Thyroid gland (tissue), 4 donors: Measurements from ENCODE around the gene LAMC3. TPM values are rescaled to one million over a fixed set of nuclear protein-coding genes. Genes with fewer than 3 reads are reported as not detected.

Source experiments
- DNase-seq, 2 donors: peaks; one replicate each; pipeline ENCODE4 v3.0.0-alpha.2; 2019
- H3K27ac ChIP-seq, 3 donors: fragments of 200-600 bp; sonication (generic); 1 replicate in 2 of 3; 2 replicates in 1 of 3; pipeline ENCODE4 v1.5.1; 2016 to 2019; ENCODE audit warnings: mild to moderate bottlenecking in 1 of 3, moderate library complexity in 1 of 3
- H3K27me3 ChIP-seq: fragments of 200-600 bp; sonication (generic); one replicate; pipeline ENCODE4 v1.5.1; 2019
- H3K36me3 ChIP-seq, 2 donors: fragments of 200-600 bp; sonication (generic); one replicate each; pipeline ENCODE4 v1.5.1; 2016 to 2019
- H3K4me1 ChIP-seq, 2 donors: fragments of 200-600 bp; sonication (generic); one replicate each; pipeline ENCODE4 v1.5.1; 2017 to 2019
- H3K4me3 ChIP-seq, 3 donors: fragments of 200-600 bp; sonication (generic); replicated peaks in 1 of 3; 1 replicate in 2 of 3; 2 replicates in 1 of 3; pipeline ENCODE4 v1.5.1; 2016; ENCODE audit warnings: mild to moderate bottlenecking in 1 of 3
- H3K9me3 ChIP-seq: fragments of 200-600 bp; sonication (generic); one replicate; pipeline ENCODE4 v1.5.1; 2017
- POLR2A ChIP-seq, 2 donors: fragments of 450-650 bp; IDR thresholded peaks; one replicate each; pipeline ENCODE4 v1.6.1; 2017; ENCODE audit warnings: antibody characterized with exemption in 2 of 2, mild to moderate bottlenecking in 2 of 2, moderate library complexity in 1 of 2
- WGBS, 2 donors: methylation state at CpG; one replicate each; pipeline ENCODE4 v1.1.5; 2017; 5-methylcytosine and 5-hydroxymethylcytosine counted together
- intact Hi-C: fragments of 100-400 bp; cut with DNase I; formaldehyde crosslinking; loops from one replicate; pipeline ENCODE4 v1.15.1; 2023
- total RNA-seq, 4 donors: library from RNA; depleted of rRNA; stranded (reverse); fragments of >200 nt; gene quantifications; one replicate each; pipeline ENCODE4 v1.2.3, GENCODE V29; 2016
- TF ChIP-seq, protein P1 (sequence below), 6 experiments: fragments of 200-600 bp in 3 of 6; fragments of 450-650 bp in 3 of 6; sonication (generic) in 3 of 6; IDR thresholded peaks; one replicate each; pipeline ENCODE4 v1.5.1; 2016 to 2019; ENCODE audit warnings: antibody characterized with exemption in 6 of 6, mild to moderate bottlenecking in 2 of 6, inconsistent platforms in 1 of 6, moderate library complexity in 1 of 6

Gene LAMC3
- total RNA-seq = 10 to 100 TPM in 1 of 4 donors, 1 to 10 TPM in 2, under 1 TPM in 1; 0.81 to 11.1 (median 3.2) TPM

DNA sequence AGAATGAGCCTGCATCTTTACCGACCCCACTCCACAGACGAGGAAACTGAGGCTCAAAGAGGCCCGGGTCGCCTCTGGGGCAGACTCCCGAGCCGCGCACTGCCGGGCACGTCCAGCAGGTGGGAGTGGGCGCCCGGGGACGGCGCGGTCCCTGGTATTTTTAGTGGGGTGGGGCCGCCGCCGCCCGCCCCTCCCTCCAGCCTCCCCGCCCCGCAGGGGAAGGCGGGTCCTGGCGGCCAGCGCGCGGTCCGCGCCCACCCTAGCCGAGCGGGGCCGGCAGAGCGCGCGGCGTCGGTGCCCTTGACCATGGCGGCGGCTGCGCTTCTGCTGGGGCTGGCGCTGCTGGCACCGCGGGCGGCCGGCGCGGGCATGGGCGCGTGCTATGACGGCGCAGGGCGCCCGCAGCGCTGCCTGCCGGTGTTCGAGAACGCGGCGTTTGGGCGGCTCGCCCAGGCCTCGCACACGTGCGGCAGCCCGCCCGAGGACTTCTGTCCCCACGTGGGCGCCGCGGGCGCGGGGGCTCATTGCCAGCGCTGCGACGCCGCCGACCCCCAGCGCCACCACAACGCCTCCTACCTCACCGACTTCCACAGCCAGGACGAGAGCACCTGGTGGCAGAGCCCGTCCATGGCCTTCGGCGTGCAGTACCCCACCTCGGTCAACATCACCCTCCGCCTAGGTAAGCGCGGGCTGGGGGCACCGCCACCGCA lies at the start of gene LAMC3:
TSS of gene LAMC3 (plus strand) at position 266 of the 710 bp plus-strand sequence. CDS start at position 307, 41 bp downstream.
- no peak for DNase-seq
- 0 to 8% methylated on average over 5 to 16 of the region's 88 CpGs for WGBS, 2 donors
- TF ChIP-seq POLR2A (IDR thresholded peaks at IDR 0.05) = no peak
- TF ChIP-seq, protein P1, sequence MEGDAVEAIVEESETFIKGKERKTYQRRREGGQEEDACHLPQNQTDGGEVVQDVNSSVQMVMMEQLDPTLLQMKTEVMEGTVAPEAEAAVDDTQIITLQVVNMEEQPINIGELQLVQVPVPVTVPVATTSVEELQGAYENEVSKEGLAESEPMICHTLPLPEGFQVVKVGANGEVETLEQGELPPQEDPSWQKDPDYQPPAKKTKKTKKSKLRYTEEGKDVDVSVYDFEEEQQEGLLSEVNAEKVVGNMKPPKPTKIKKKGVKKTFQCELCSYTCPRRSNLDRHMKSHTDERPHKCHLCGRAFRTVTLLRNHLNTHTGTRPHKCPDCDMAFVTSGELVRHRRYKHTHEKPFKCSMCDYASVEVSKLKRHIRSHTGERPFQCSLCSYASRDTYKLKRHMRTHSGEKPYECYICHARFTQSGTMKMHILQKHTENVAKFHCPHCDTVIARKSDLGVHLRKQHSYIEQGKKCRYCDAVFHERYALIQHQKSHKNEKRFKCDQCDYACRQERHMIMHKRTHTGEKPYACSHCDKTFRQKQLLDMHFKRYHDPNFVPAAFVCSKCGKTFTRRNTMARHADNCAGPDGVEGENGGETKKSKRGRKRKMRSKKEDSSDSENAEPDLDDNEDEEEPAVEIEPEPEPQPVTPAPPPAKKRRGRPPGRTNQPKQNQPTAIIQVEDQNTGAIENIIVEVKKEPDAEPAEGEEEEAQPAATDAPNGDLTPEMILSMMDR (IDR thresholded peaks at IDR 0.05) = peak in 2 of 6 experiments; percentile 23 to 46
- H3K4me3 ChIP-seq = no peak within 1 kb of the TSS
- H3K9me3 ChIP-seq = no peaks in the 10 kb centered on the region
- intact Hi-C loops = no loop called here
- no peaks in the 10 kb centered on the region for H3K27me3 ChIP-seq
- H3K27ac ChIP-seq = no peak within 1 kb of the TSS
- H3K36me3 ChIP-seq = no peaks in the 10 kb centered on the region
- peaks cover 0 to 7% of the 10 kb centered on the region in 2 donors for H3K4me1 ChIP-seq

DNA sequence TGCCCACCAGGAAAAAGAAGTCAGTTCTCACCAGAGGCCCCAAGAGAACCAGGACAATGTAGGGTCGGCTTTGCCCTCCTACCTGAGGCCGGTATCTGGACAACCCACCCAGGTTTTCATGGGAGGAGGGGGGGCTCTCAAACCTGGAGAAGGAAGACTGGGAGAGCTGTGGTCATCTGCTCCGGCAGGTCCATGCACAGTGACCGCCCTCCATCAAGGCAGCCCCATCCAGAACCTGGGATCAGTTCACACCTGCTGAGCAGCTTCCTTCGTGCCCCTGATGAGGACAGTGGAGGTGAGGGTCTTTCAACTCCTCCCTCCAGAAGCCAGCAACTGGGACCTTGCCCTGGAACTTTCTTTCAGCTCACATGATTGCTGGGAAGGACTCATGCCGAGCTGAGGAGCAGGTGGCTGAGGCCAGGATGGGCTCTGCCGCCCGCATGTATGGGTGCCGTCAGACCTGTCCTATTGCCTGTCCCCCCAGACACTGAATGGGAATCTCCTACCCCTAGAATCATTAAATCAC lies 49.1 kb upstream of the LAMC3 start:
- Histone ChIP-seq H3K27me3 (no peaks in the 10 kb centered on the region), H3K27ac (no peak overlapping the region), H3K9me3 (no peaks in the 10 kb centered on the region), H3K36me3 (no peaks in the 10 kb centered on the region), H3K4me3 (no peak overlapping the region), H3K4me1 (no peaks in the 10 kb centered on the region)
- no peak for DNase-seq
- intact Hi-C loops = no loop called here
- TF ChIP-seq POLR2A (IDR thresholded peaks at IDR 0.05) = no peak
- TF ChIP-seq, protein P1 (IDR thresholded peaks at IDR 0.05) = no peak
- 94 to 95% methylated on average over 8 of the region's 9 CpGs for WGBS, 2 donors

DNA sequence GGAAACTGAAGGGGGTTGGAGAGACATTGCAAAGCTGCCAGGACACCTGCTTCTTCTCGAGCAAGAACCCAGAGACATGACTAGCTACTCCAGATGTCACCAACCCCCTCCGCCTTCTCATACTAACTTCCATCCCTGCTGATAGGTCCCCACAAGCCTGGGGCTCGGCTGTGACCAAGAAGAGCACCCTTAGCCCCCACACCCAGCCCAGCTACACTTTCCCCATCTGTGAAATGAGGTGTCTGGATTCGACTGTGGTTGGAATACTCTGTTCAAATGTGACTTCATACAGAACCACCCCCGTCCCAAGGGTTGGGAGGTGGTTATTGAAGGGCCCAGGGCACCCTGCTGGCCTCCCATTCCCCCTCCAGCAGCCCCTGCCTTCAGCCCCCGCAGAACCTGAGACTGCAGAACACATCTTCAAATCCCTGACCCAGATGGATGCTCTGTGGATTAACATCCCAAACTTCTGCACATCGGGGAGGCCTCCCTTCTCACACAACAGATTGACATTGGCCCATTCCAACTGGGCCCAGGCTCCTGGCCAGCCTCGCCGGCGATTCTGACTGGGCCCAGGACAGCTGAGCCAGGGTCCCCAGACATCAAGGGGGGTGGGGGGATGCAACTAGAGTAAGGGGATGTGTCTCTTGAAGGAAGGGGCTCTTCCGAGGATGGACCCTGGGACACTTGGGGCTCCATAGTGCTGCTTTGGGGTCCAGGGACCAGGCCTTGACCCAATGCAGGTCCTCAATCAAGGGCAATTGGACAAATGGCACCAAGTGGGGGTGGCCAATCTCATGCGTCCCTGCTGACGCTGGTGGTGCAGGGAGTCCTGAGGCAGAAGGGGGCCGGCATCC lies 48.2 kb upstream of the LAMC3 start:
- H3K9me3 ChIP-seq = no peaks in the 10 kb centered on the region
- no peak overlapping the region for H3K4me3 ChIP-seq
- H3K27me3 ChIP-seq = no peaks in the 10 kb centered on the region
- no peak overlapping the region for H3K27ac ChIP-seq
- intact Hi-C loops = no loop called here
- H3K4me1 ChIP-seq = no peaks in the 10 kb centered on the region
- TF ChIP-seq, protein P1 (IDR thresholded peaks at IDR 0.05) = no peak
- no peak for TF ChIP-seq POLR2A (IDR thresholded peaks at IDR 0.05)
- no peak for DNase-seq
- no peaks in the 10 kb centered on the region for H3K36me3 ChIP-seq
- WGBS, 2 donors = 79 to 90% methylated on average over 11 to 14 of the region's 14 CpGs

DNA sequence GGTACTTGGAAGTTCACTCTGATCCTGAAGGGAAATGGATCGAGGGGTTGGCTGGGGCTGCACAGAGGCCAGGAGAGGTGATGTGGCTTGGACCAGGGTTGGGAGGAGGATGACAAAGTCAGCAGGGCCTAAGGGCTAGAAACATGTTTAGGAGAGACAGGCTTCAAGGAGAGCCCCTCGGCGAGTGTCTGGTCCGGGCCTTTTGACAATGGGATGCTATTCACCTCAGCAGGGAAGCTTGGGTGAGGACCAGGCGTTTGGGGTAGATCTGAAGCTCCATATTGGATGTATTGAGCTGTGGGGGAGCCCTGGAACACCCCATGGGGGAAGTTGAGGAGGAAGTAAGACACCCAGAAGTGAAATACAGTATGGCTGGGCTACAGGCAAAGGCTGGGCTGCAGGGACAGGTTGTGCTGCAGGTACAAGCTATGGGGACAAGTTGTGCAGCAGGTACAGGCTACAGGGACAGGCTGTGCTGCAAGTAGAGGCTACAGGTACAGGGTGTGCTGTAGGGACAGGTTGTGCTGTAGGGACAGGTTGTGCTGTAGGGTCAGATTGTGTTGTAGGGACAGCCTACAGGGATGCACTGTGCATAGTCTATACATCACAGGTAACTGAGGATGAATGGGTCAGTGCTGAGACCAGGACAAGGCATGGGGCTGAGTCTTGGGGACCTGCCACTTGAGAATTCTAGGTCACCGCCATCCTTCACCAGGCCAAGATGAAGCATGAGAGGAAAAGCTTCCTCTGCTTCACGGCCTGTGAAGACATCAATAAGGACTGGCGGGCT lies 47.3 kb upstream of the LAMC3 start:
- WGBS, 2 donors = 88 to 89% methylated on average over 8 of the region's 8 CpGs
- H3K27me3 ChIP-seq = no peaks in the 10 kb centered on the region

More for the DNA sequence above, 47.3 kb upstream of the LAMC3 start:
- Histone ChIP-seq H3K27ac (no peak overlapping the region), H3K4me3 (no peak overlapping the region), H3K9me3 (no peaks in the 10 kb centered on the region), H3K36me3 (no peaks in the 10 kb centered on the region), H3K4me1 (no peaks in the 10 kb centered on the region)
- no peak for TF ChIP-seq POLR2A (IDR thresholded peaks at IDR 0.05)
- TF ChIP-seq, protein P1 (IDR thresholded peaks at IDR 0.05) = no peak
- DNase-seq = no peak
- intact Hi-C loops = no loop called here
